Measurements from ENCODE around the gene PDE4A. TPM values are rescaled to one million over a fixed set of nuclear protein-coding genes. Genes with fewer than 3 reads are reported as not detected.
"Not testable (repeated sequence)": the region's sequence is repeated elsewhere in the genome, so short reads cannot be mapped to it uniquely, and the experiment has no call there.

PDE4A gene
- total RNA-seq: 1 to 10 TPM; 5.5 TPM

DNA sequence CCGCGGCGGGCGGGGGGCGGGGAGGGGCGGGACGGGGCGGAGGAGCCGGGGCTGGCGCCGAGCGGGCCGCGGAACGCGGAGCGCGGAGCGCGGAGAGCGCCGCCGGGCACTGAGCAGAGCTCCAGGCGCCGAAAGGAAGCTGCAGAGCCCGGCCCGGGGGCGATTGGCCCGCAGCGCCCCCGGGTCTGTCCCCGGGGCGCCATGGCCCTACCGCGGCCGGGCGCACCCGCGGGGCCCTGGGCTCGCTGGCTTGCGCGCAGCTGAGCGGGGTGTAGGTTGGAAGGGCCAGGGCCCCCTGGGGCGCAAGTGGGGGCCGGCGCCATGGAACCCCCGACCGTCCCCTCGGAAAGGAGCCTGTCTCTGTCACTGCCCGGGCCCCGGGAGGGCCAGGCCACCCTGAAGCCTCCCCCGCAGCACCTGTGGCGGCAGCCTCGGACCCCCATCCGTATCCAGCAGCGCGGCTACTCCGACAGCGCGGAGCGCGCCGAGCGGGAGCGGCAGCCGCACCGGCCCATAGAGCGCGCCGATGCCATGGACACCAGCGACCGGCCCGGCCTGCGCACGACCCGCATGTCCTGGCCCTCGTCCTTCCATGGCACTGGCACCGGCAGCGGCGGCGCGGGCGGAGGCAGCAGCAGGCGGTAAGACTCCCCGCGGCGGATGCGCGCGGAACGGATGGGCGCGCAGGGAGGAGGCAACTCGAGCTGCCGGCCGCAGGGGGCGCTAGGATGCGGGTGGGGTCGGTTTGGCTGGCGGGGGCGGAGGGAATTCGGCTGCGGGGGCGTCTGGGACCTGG lies at the start of gene PDE4A:
Gene PDE4A, plus strand, starts transcription at position 95 of the 796 bp plus-strand sequence. Its CDS starts 227 bp downstream, at position 322.
- Mint-ChIP-seq H3K9me3 (no peaks in the 10 kb centered on the region), H3K4me1 (ENCODE audit: low read depth) (peaks cover 67% of the 10 kb centered on the region)
- intact Hi-C loops (cut with micrococcal nuclease): loop anchor here (5.0 kb wide), 1 partner anchor 232 kb away; the partner anchor contains the start of gene ILF3

DNA sequence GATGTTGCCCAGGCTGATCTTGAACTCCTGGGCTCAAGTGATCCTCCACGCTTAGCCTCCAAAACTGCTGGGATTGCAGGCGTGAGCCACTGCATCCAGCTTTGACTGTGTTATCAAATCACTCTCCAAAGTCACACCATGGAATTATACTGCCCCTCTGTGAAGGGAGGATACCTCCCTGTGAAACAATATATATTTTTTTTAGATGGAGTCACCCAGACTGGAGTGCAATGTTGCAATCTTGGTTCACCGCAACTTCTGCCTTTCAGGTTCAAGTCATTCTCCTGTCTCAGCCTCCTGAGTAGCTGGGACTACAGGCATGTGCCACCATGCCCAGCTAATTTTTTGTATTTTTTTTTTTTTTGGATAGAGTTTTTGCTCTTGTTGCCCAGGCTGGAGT lies 47.6 kb upstream of the PDE4A start:
- intact Hi-C loops (cut with micrococcal nuclease): no loop called here
- no peak overlapping the region for H3K27ac Mint-ChIP-seq
- no peaks in the 10 kb centered on the region for H3K9me3 Mint-ChIP-seq
- no peak overlapping the region for H3K4me3 Mint-ChIP-seq
- H3K36me3 Mint-ChIP-seq (ENCODE audit: low read depth): peaks cover 23% of the 10 kb centered on the region
- peaks cover 3% of the 10 kb centered on the region for H3K4me1 Mint-ChIP-seq (ENCODE audit: low read depth)
- no peaks in the 10 kb centered on the region for H3K27me3 Mint-ChIP-seq (ENCODE audit: low read depth)
- CTCF ChIA-PET: interaction anchor here (1.1 kb wide), 1 partner anchor 32 kb away, joined by 6 read pairs; no protein-coding TSS in a partner anchor
- no peak for DNase-seq

More for the DNA sequence above, at the start of gene PDE4A:
- DNase-seq: peak; percentile 79
- Mint-ChIP-seq H3K36me3 (ENCODE audit: low read depth) (no peaks in the 10 kb centered on the region), H3K27ac (peak within 1 kb of the TSS; percentile 2), H3K4me3 (peak within 1 kb of the TSS; percentile 71), H3K27me3 (ENCODE audit: low read depth) (peaks cover 61% of the 10 kb centered on the region)
- CTCF ChIA-PET: interaction anchor here (0.6 to 3.9 kb wide), 5 partner anchors 12 to 43 kb away, joined by 3 to 27 read pairs (median 7); partner anchors contain the start of gene CDC37

DNA sequence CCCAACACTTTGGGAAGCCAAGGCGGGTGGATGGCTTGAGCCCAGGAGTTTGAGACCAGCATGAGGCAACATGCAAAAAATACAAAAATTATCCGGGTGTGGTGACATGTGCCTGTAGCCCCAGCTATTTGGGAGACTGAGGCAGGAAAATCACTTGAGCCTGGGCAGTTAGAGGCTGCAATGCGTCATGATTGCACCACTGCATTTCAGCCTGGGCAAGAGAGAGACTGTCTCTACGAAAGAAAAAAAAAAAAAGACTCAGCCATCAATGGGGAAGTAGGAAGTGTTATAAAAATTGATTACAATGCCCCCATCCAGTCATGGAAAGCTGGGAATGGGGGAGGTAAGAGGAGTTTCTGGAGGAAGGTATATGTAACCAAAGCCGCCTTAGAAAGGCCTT lies 45.4 kb upstream of the PDE4A start:
- Mint-ChIP-seq H3K36me3 (ENCODE audit: low read depth) (peaks cover 26% of the 10 kb centered on the region), H3K9me3 (no peaks in the 10 kb centered on the region), H3K4me3 (no peak overlapping the region), H3K27ac (no peak overlapping the region), H3K4me1 (ENCODE audit: low read depth) (peaks cover 17% of the 10 kb centered on the region), H3K27me3 (ENCODE audit: low read depth) (no peaks in the 10 kb centered on the region)
- CTCF ChIA-PET: interaction anchor here (0.6 to 1.0 kb wide), 4 partner anchors 17 to 196 kb away, joined by 3 to 5 read pairs (median 4); no protein-coding TSS in a partner anchor
- DNase-seq: no peak
- intact Hi-C loops (cut with micrococcal nuclease): no loop called here

DNA sequence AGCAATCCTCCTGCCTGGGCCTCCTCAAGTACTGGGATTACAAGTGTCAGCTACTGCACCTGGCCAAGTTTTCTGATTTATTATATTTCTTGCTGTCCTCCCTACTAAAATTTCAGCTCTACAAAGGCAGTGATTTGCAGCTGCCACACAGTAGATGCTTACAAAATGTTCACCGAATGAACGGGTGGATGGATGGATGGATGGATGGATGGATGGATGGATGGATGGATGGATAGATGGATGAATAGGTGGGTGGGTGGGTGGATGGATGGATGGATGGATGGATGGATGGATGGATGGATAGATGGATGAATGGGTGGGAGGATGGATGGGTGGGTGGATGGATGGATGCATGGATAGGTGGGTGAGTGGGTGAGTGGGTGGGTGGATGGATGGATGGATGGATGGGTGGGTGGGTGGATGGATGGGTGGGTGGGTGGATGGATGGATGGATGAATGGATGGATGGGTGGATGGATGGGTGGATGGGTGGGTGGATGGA lies 43.1 kb upstream of the PDE4A start:
- DNase-seq; H3K4me3 Mint-ChIP-seq; H3K27ac Mint-ChIP-seq; H3K27me3 Mint-ChIP-seq (ENCODE audit: low read depth); intact Hi-C loops (cut with micrococcal nuclease); H3K9me3 Mint-ChIP-seq: not testable (repeated sequence)
- Mint-ChIP-seq H3K4me1 (ENCODE audit: low read depth) (peaks cover 22% of the 10 kb centered on the region), H3K36me3 (ENCODE audit: low read depth) (peaks cover 28% of the 10 kb centered on the region)
- CTCF ChIA-PET: interaction anchor here (0.6 to 4.4 kb wide), 2 partner anchors 12 to 108 kb away, joined by 3 to 18 read pairs; no protein-coding TSS in a partner anchor

DNA sequence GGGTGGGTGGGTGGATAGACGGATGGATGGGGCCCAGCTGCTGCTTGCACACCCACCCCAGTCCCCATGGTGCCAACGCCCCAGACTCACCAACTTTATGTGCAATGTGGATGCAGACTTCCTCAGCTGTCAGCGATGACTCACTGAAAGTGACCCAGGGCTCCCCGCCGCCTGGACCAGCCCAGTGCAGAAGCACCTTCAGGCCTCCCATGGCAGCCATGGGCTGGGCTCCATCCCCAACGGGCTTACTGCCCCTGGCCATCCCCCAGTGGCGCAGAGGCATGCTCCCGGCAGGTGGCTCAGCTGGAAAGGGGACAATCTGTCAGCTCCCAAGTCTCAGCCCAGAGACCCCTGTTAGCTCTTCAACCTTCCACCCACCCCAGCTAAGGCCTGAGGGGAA lies 42.2 kb upstream of the PDE4A start:
- no peaks in the 10 kb centered on the region for H3K9me3 Mint-ChIP-seq
- H3K4me3 Mint-ChIP-seq: no peak overlapping the region
- DNase-seq: no peak
- H3K27ac Mint-ChIP-seq: no peak overlapping the region
- intact Hi-C loops (cut with micrococcal nuclease): no loop called here
- CTCF ChIA-PET: interaction anchor here (0.6 to 4.4 kb wide), 2 partner anchors 11 to 64 kb away, joined by 4 to 18 read pairs; no protein-coding TSS in a partner anchor
- H3K36me3 Mint-ChIP-seq (ENCODE audit: low read depth): peaks cover 28% of the 10 kb centered on the region
- peaks cover 22% of the 10 kb centered on the region for H3K4me1 Mint-ChIP-seq (ENCODE audit: low read depth)
- H3K27me3 Mint-ChIP-seq (ENCODE audit: low read depth): no peaks in the 10 kb centered on the region

DNA sequence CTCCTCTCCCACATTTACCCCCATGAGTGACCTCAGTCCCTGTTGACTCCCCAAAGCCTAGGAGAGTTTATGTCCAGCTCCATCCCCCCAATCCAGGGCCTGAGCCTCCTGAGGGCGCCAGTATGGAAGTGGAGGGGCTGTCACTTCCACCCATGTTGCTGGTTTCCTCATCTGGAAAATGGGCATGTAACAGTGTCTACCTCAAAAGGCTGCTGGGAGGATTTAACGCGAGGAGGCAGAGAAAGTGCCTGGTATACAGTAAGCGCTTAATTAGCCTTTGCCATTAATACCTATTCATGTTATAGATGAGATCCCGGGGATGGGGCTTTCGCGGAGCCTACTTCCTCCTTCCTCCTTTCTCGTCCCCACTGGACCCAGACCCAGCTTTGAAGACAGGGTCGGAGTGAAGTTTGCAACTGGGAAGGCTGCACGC lies 40.4 kb upstream of the PDE4A start:
- Mint-ChIP-seq H3K36me3 (ENCODE audit: low read depth) (peaks cover 21% of the 10 kb centered on the region), H3K4me1 (ENCODE audit: low read depth) (peaks cover 20% of the 10 kb centered on the region), H3K9me3 (no peaks in the 10 kb centered on the region), H3K27ac (peak overlapping the region; percentile 91), H3K27me3 (ENCODE audit: low read depth) (no peaks in the 10 kb centered on the region), H3K4me3 (peak overlapping the region; percentile 87)
- no peak for DNase-seq
- CTCF ChIA-PET: interaction anchor here (0.6 to 4.4 kb wide), 7 partner anchors 9 to 121 kb away, joined by 3 to 18 read pairs (median 3); partner anchors contain the start of gene ICAM1
- intact Hi-C loops (cut with micrococcal nuclease): loop anchor here (1.0 to 10.0 kb wide), 5 partner anchors 47 to 185 kb away; partner anchors contain the start of genes DNMT1, ICAM1 and RAVER1

DNA sequence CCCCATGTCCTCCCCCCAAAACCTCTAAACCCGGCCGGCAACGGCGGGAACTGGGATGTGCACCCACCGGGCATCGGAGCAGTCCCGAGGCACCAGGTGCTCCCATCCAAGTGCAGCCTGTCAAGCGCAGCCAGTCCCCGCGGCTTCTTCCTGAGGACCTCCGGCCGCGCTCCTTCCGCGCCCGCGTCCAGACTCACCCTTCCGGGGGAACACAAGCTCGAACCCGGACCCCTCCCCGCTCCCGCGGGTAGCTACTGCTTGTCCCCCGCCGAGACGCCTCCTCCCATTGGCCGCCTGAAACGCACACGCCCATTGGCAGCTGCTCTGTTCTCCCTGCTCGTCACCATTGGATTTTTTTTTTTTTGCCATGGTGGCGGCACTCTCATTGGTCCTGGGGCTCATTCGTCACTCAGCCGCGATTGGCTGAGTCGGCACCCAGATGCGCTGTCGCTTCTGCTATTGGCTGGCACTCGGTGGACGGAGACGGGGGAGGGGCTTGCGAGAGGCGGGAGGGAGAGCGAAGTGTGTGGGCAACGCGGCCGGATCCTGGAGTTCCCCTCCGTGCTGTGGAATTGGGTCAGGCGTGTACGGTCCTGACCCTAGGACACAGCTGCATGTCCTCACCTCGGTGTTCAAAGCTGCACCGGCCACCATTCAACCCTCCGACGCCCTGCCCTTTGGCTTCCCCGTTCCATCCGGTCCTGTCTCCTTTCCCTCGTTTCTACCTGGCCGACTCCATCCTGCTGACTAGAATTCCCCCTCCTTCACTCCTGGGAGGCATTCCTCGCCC lies 39.8 kb upstream of the PDE4A start, which contains the start of gene TYK2:
Gene TYK2, minus strand, starts transcription at position 260 of the 790 bp plus-strand sequence. CDS start 2,166 bp downstream, outside the sequence.
- H3K4me1 Mint-ChIP-seq (ENCODE audit: low read depth): peaks cover 19% of the 10 kb centered on the region
- CTCF ChIA-PET: interaction anchor here (0.6 to 4.4 kb wide), 9 partner anchors 9 to 122 kb away, joined by 3 to 18 read pairs (median 3); partner anchors contain the start of gene ICAM1
- H3K4me3 Mint-ChIP-seq: peak within 1 kb of the TSS; percentile 87
- peak; percentile 97 for DNase-seq
- H3K27me3 Mint-ChIP-seq (ENCODE audit: low read depth): no peaks in the 10 kb centered on the region
- peaks cover 18% of the 10 kb centered on the region for H3K36me3 Mint-ChIP-seq (ENCODE audit: low read depth)
- peak within 1 kb of the TSS; percentile 91 for H3K27ac Mint-ChIP-seq
- H3K9me3 Mint-ChIP-seq: no peaks in the 10 kb centered on the region
- intact Hi-C loops (cut with micrococcal nuclease): loop anchor here (1.0 to 10.0 kb wide), 5 partner anchors 47 to 186 kb away; partner anchors contain the start of genes DNMT1, ICAM1 and RAVER1

DNA sequence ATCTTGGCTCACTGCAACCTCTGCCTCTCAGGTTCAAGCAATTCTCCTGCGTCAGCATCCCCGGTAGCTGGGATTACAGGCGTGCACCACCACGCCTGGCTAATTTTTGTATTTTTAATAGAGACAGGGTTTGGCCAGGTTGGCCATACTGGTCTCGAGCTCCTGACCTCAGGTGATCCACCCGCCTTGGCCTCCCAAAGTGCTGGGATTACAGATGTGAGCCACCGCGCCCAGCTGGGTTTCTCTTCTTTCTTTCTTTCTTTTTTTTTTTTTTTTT lies 37.2 kb upstream of the PDE4A start:
- peaks cover 18% of the 10 kb centered on the region for H3K4me1 Mint-ChIP-seq (ENCODE audit: low read depth)
- H3K9me3 Mint-ChIP-seq; H3K27ac Mint-ChIP-seq; H3K27me3 Mint-ChIP-seq (ENCODE audit: low read depth); H3K4me3 Mint-ChIP-seq; DNase-seq: not testable (repeated sequence)
- intact Hi-C loops (cut with micrococcal nuclease): loop anchor here (10.0 kb wide), 1 partner anchor 188 kb away; the partner anchor contains the start of gene DNMT1
- H3K36me3 Mint-ChIP-seq (ENCODE audit: low read depth): peaks cover 12% of the 10 kb centered on the region
- CTCF ChIA-PET: interaction anchor here (0.6 to 1.1 kb wide), 4 partner anchors 103 to 254 kb away, joined by 3 to 4 read pairs (median 3); no protein-coding TSS in a partner anchor

DNA sequence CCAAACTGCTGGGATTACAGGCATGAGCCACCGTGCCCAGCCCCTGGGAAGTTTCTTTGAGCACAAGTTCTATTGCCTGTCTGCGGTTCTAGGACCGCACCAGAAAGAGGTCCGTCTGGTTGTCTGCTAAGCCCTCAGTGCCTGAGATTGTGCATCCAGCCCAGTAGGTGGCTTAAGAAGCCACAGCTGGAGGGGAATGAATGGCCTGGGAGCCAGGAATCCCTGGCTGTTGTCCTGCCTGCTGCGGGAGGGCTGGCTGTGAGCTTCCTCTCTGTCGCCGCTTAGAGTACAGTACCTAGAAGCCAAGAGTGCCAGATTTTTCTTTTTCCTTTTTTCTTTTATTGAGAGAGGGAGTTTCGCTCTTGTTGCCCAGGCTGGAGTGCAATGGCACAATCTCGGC lies 35.8 kb upstream of the PDE4A start:
- H3K4me1 Mint-ChIP-seq (ENCODE audit: low read depth): peaks cover 8% of the 10 kb centered on the region
- intact Hi-C loops (cut with micrococcal nuclease): loop anchor here (10.0 kb wide), 1 partner anchor 190 kb away; the partner anchor contains the start of gene DNMT1

DNA sequence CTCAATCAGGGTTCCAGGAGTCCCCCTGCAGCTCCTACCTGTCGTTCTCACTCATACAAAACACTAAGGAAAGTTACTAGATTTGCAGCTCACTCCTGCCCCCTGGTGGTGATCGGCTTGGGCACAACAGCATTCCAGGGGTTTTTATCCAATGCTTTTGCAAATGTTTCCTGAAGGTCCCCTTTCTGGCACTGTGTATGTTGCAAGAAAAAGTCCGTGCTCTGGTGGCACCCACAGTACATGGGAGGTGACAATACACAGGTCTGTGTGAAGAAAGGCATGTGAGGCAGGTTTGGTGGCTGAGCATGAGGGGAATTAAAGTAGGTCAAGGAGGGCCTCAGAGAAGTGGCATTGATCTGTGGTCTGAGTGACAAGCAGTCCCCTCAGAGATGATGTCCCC lies 31.4 kb upstream of the PDE4A start:
- Mint-ChIP-seq H3K9me3 (no peaks in the 10 kb centered on the region), H3K27me3 (ENCODE audit: low read depth) (no peaks in the 10 kb centered on the region), H3K27ac (no peak overlapping the region), H3K4me3 (no peak overlapping the region), H3K4me1 (ENCODE audit: low read depth) (no peaks in the 10 kb centered on the region), H3K36me3 (ENCODE audit: low read depth) (peaks cover 11% of the 10 kb centered on the region)
- DNase-seq: peak; percentile 91
- intact Hi-C loops (cut with micrococcal nuclease): loop anchor here (1.0 to 10.0 kb wide), 3 partner anchors 47 to 194 kb away; partner anchors contain the start of gene DNMT1
- CTCF ChIA-PET: interaction anchor here (0.6 to 4.3 kb wide), 24 partner anchors 9 to 191 kb away, joined by 3 to 85 read pairs (median 6); partner anchors contain the start of genes CDC37, ICAM1, ICAM4 and ICAM5

More for the DNA sequence above, 35.8 kb upstream of the PDE4A start:
- no peaks in the 10 kb centered on the region for H3K27me3 Mint-ChIP-seq (ENCODE audit: low read depth)
- no peak overlapping the region for H3K4me3 Mint-ChIP-seq
- no peak for DNase-seq
- H3K36me3 Mint-ChIP-seq (ENCODE audit: low read depth): peaks cover 5% of the 10 kb centered on the region
- CTCF ChIA-PET: interaction anchor here (0.5 to 1.1 kb wide), 2 partner anchors 87 to 115 kb away, joined by 3 to 5 read pairs; no protein-coding TSS in a partner anchor
- H3K9me3 Mint-ChIP-seq: no peaks in the 10 kb centered on the region
- no peak overlapping the region for H3K27ac Mint-ChIP-seq

DNA sequence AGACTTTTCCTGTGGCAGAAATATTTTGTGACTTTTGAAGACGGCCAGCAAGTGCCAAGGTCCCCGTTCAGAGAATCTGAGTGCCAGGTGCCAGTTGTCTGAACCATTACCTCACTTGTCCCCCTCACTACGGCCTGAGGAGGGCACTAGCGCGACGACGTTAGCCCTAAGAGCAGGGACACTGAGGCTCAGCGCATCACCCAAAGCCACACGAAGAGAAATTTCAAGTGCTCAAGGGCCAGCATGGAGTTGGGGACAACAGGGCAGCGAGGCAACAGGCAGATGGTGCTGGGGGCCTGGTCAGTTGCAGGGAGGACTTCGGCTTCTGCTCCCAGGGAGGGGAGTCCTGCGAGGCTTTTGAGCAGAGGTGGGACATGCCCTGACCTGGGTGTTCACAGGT lies 30.5 kb upstream of the PDE4A start:
- CTCF ChIA-PET: interaction anchor here (0.5 to 5.5 kb wide), 11 partner anchors 11 to 196 kb away, joined by 3 to 85 read pairs (median 9); partner anchors contain the start of genes ICAM1, ICAM4, ICAM5 and TYK2
- peak; percentile 48 for DNase-seq
- H3K27ac Mint-ChIP-seq: peak overlapping the region; percentile 30

More for the DNA sequence above, 30.5 kb upstream of the PDE4A start:
- Mint-ChIP-seq H3K36me3 (ENCODE audit: low read depth) (peaks cover 12% of the 10 kb centered on the region), H3K4me3 (no peak overlapping the region), H3K9me3 (no peaks in the 10 kb centered on the region), H3K4me1 (ENCODE audit: low read depth) (no peaks in the 10 kb centered on the region), H3K27me3 (ENCODE audit: low read depth) (no peaks in the 10 kb centered on the region)
- intact Hi-C loops (cut with micrococcal nuclease): loop anchor here (1.0 to 10.0 kb wide), 5 partner anchors 46 to 455 kb away; partner anchors contain the start of gene DNMT1
